GM19239 (cell line): ENCODE measurements around the gene NPLOC4.
"Not testable (repeated sequence)": the region's sequence is repeated elsewhere in the genome, so short reads cannot be mapped to it uniquely, and the experiment has no call there.

Experiments used
- DNase-seq: peaks from one replicate; pipeline ENCODE4 v3.0.0; 2011; ENCODE audit warnings: low spot score; ENCODE audit not compliant: insufficient read length
- FAIRE-seq: peaks from 2 replicates; lab custom pipeline; 2011; peaks lifted over from hg19 to GRCh38; lab: Jason Lieb, UNC

Gene NPLOC4

DNA sequence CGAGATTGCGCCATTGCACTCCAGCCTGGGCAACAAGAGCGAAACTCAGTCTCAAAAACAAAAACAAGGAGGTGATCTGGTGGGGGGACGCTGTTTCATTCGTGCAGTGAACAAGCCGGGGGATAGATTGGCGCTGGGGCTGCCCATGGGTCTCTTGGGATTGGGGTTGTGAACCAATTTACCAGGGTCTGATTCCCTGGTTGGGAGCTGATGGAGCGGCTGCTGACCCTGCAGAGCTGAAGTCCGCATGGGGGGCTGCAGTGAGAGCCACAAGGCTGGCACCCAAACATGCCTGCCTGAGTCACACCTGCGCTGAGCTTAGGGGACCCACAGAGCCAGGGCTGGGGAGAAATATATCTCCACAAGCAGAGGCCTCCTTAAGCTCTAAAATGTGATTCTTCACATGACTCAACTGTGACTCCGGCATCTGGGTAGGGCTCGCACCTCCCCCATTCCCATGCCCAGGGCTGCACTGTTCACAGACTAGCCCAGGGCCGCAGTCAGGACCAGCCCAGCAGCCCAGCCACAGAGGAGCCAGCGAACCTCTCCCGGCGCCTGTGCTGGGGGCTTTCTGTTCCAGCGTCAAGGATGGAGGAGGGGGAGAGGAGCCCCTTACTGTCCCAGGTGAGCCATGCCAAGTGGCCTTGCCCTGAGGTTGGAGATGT lies 5.0 kb upstream of the NPLOC4 start:
- DNase-seq: no peak

DNA sequence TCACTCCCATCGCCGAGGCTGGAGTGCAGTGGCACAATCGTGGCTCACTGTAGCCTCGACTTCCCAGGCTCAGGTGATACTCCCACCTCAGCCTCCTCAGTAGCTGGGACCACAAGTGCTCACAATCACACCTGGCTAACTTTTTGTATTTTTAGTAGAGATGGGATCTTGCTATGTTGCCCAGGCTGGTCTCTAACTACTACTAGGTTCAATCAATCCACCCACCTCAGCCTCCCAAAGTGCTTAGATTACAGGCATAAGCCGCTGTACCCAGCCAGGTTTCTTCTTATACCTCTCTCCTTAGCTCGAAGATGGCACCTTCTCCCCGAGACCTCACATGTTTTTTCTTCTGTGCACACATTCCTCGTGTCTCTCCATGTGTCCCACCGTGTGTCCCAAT lies 3.1 kb upstream of the NPLOC4 start:
- DNase-seq (no peak), FAIRE-seq (no peak)

More for the DNA sequence above, 5.0 kb upstream of the NPLOC4 start:
- FAIRE-seq: no peak

DNA sequence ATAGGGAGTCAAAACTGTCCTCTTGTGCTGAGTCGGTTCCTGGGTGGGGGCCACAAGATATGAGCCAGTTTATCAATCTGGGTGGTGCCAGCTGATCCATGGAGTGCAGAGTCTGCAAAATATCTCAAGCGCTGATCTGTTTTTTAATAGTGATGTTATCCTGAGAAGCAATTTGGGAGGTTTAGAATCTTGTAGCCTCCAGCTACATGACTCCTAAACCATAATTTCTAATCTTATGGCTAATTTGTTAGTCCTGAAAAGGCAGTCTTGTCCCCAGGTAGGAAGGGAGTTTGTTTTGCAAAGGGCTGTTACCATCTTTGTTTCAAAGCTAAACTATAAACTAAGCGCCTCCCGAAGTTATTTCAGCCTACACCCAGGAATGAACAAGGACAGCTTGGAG lies 1.8 kb upstream of the NPLOC4 start:
- DNase-seq: no peak
- FAIRE-seq: no peak

DNA sequence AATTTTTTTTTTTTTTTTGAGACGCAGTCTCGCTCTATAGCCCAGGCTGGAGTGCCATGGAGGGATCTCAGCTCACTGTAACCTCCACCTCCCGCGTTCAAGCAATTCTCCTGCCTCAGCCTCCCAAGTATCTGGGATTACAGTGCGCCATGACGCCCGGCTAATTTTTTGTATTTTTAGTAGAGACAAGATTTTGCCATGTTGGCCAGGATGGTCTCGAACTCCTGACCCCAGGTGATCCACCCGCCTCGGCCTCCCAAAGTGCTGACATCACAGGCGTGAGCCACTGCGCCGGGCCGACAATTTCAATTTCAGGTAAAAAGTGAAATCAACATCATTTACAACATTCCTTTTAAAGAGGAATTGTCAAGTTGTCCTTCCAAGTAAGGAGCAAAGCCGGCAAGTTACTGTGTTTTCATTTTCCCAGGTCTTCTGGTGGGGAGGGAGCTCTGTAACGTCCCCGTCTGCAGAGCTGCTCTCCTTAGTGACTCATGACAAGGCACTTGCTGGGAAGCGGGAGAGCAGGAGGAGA lies 873 bp downstream of the NPLOC4 start:
- FAIRE-seq (peak; percentile 67), DNase-seq (no peak)

DNA sequence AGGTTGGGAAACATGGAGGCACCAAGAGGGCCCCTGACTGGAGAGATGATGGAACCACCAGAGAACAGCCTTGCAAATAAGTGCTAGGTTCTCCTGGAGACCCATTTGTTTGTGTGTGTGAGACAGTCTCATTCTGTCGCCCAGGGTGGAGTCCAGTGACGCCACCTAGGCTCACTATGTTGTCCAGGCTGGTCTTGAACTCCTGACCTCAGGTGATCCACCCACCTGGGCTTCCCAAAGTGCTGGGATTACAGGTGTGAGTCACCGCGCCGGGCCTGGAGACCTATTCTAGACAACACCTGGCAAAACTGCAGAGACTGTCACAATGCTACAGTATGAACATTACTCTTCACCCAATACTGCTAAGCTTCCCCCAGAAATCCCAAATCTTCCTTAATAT lies 1.5 kb downstream of the NPLOC4 start:
- no peak for FAIRE-seq
- no peak for DNase-seq

DNA sequence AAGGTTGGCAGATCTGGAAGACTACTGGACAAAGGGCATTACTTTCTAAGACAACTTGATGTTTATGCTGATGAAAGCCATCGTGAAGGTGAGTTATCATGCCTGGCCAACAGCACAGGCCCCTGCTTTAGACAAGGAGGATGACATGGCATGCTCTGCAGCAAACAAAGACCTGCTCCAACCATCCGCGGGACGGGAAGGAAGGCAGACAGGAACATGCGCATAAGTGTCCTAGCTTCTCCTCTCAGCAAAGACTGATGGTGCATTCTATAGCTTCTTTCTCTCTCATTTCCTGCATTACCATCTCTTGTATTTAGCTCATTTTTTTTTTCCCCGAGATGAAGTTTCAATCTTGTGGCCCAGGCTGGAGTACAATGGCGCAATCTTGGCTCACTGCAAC lies 5.4 kb downstream of the NPLOC4 start:
- DNase-seq (no peak), FAIRE-seq (no peak)

DNA sequence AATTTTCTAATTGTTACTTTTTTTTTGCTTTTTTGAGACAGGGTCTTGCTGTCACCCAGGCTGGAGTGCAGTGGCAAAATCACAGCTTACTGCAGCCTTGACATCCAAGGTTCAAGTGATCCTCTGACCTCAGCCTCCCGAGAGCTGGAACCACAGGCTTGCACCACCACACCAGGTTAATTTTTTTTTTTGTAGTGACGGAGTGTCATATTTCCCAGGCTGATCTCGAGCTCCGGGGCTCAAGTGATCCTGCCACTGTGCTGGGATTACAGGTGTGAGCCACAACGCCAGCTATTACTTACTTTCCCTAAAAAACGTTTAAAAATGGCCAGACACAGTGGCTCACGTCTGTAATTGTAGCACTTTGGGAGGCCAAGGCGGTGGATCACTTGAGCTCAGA lies 6.6 kb downstream of the NPLOC4 start:
- FAIRE-seq: no peak
- no peak for DNase-seq

DNA sequence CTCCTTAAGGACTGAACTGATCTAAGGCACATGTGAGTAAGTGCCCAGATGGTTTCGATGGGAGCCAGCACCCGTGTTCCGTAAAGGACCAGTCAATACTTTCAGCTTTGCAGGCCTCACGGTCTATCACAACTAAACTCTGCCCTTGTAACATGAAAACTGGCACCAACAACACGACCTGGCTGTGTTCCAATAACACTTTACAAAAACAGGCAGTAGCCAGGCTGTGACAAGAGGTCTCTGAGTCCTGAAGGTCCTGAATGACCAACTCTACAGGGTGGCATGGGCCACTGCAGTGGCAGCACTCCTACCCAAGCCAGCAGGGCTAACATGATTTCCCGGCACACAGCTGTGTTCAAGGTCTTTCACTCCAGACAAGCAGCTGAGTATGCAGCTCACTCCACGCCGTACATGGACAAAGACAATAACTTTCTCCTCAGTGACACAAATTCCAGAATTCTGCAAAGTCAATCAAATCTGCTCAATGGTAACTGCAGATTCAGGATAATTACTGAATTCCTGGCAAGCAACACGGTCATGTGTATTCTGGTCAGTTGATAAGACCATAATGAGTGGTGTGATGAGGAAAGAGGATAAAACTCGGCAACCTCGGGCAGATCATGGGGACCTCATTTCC lies 15.3 kb downstream of the NPLOC4 start:
- FAIRE-seq (no peak), DNase-seq (no peak)

DNA sequence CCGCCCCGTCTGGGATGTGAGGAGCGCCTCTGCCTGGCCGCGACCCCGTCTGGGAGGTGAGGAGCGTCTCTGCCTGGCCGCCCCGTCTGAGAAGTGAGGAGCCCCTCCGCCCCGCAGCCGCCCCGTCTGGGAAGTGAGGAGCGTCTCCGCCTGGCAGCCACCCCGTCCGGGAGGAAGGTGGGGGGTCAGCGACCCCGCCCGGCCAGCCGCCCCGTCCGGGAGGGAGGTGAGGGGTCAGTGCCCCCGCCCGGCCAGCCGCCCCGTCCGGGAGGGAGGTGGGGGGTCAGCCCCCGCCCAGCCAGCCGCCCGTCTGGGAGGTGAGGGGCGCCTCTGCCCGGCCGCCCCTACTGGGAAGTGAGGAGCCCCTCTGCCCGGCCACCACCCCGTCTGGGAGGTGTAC lies 18.6 kb downstream of the NPLOC4 start:
- not testable (repeated sequence) for FAIRE-seq, DNase-seq

DNA sequence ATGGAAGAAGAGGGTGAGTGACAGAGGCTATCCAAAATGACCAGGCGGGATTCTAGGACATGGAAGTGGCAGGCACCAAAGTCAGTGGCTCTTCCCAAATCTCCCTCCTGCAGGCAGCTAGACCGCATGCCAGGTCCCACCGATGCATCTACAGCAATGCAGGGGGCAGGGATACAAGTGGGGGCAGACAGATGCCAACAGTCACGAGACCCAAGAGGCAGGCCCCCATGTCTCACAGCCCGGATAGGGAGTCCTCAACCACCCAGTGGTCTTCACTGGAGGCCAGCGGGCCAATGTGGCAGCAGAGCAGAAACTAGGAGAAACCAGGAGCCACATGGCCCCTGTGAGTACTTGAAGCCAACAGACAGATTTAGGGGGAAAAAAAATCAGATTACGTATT lies 20.0 kb downstream of the NPLOC4 start:
- no peak for FAIRE-seq

DNA sequence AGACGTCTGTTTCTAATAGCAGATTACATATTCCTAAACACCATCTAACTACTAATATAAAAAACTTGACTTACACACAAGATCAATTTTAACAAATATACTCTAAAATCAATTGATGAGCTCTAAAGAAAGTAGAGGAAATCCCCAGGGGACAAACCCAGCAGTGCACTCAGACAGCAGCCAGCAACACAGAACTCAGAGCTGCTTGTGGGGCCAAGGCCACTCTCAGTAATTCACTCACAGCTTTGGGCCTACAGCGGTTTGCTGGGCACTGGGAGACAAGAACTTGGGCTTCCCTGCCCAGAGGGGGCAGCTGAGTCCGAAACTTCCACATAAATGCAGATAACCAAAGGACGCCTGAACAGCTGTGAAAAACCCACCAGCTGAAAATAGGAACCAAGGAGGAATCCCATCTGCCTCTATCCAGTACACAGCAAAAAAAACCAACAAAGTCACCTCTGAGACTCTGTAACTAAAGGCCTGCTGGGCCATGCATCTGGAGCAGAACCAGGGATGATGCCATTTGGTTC lies 21.4 kb downstream of the NPLOC4 start:
- DNase-seq: no peak
- no peak for FAIRE-seq

More for the DNA sequence above, 20.0 kb downstream of the NPLOC4 start:
- no peak for DNase-seq

DNA sequence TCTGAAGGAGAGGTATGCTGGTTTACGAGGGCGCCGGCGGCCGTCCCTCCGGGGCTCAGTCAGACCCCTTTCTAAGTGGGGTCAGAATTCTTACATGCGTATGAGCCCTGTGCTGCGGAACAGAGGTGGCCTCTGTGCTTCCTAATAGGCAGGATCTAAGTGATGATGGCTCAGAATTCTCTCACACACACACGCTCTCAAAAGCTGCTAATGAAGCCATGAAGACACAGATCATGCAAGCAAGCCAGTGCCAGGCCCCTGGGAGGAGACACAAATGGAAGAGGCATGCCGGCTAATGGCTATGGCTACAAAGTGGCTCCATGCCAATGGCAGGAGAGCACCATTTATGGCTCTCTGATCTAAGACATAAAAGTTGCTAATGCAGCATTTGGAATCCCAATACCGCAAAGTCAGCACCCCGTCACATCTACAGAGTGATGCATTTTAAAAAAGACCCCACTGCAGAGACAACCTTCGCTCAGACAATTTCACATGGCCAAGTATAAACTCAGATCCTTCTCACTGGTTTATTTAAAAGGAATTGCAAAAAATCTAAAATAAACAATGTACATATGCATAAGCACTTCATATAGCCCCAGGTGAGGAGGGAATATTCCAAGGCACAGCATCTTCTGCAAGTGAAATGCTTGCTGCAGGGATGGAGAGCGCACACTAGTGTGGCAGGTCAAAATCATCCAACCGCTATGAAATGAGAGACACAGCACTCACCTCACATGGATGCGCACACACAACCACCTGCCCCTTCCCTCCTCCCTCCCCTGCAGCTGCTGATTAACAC lies 24.5 kb downstream of the NPLOC4 start:
- DNase-seq: no peak
- no peak for FAIRE-seq

DNA sequence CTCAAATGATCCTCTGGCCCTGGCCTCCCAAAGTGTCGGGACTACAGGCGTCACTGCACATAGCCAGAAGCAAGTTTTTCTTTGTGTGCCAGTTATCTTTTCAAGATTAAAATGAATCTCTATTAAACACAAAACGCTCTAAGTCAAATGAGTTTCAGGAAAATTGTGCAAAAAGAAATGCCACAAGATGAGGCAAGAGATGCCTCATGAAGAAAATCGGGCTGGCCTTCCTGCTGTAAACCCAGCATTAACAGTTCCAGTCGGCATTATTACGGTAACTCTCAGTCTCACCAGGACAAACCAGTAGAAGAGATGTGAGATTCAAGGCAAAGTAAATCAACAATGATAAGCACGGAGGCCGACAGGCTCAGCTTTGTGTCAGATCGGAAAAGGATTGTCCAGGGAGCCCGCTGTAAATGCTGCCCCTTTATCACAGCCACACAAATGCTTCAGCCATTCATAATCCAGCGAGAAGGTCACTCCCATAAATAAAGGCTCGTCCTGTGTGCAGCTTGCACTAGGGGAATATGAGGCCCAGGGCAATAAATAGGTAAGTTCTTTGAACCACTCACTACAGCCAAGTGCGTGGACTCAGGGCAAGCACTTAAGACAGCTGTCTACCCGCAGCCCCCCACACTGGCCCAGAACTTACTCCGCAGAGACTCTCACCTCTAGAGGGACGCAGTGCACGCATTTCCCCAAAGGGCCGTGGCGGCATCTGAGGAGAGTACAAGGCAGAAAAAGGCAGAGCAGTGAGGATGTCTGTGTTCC lies 27.2 kb downstream of the NPLOC4 start:
- no peak for FAIRE-seq

DNA sequence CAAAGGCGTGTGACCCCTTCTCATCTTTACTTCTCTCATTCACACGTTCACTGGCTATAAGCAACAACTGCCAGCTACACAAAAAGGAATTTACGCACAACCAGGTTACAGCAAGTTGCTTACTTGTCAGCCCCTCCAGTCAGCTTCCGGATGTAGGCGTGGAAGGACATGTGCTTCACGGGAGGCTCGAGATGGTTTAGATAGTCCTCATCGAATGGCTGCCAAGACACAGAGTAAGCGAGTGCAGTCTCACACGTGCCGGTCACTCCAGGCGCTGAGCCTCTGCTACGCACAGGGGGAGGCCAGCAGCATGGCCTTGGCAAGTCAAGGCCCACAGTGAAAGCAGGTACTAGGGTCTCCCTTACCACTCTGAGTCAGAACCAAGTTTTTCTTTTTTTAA lies 28.3 kb downstream of the NPLOC4 start:
- DNase-seq: no peak
- no peak for FAIRE-seq

More for the DNA sequence above, 27.2 kb downstream of the NPLOC4 start:
- DNase-seq: no peak

DNA sequence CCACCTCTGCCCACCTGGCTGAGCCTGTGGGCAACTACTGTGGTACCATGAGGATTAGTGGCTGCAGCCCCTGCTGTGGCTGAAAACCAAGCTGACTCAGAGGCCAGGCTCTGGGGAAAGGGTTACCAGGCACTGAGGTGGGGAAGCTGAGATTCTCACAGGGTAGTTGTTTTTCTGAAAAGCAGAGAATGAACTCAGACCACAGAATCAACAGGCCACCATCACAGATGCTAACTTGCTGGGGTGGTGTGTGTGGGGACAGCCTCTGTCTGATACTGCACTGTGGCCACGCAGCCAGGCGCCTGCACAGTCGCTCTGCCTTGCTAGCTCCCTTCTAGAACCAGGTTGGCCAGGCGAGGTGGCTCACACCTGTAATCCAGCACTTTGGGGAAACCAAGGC lies 28.8 kb downstream of the NPLOC4 start:
- no peak for DNase-seq
- FAIRE-seq: no peak

DNA sequence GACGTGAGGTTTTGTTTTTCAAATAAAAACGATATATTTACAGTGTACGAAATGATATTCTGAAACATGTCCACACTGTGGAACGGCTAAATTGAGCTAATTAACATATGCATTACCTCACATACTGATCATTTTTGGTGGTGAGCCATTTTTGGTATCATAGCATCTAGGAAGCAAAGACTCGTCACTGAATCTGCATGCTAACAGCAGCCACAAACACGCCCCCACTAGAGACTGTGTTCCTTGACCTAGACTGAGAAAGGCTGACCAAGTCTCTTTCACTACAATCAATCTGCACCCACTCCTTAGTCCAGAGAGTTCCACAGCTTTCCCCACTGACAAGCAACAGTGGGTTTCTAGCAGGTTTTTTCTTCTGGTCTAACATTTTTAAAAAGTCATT lies 29.5 kb downstream of the NPLOC4 start:
- FAIRE-seq (no peak), DNase-seq (no peak)

DNA sequence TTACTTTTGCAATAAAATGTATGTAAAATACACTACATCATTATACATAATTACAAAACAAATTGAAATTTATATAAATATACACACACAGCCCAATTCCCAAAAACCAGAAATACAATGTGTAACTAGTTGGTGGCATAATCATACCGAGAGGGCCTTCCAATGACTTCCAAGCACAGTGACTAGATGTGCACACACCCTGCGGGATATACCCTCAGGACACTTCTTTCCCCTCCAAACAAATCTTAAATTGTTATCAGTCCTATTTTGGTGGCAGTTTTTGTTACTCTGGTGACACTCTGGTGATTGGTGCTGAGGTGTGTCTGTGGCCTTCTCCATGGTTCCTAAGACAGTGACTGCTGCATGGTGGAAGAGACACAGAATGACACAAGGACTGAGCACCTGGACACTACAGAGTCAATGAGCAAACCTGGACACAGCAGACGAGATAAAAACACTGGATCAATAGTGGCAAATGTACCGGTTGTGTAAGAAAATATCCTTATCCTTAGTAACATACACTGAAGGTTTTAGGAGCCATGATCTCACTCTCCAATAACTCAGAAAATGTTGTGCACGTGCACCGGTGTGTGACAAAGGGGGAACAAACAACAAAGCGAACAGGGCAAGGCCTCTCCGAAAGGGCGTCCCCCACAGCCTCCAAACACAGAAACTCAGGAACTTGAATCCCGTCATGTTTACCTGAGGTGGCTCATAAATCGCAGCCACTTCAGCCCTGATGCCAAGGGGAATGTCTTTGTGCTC lies 32.9 kb downstream of the NPLOC4 start:
- FAIRE-seq (no peak), DNase-seq (no peak)

DNA sequence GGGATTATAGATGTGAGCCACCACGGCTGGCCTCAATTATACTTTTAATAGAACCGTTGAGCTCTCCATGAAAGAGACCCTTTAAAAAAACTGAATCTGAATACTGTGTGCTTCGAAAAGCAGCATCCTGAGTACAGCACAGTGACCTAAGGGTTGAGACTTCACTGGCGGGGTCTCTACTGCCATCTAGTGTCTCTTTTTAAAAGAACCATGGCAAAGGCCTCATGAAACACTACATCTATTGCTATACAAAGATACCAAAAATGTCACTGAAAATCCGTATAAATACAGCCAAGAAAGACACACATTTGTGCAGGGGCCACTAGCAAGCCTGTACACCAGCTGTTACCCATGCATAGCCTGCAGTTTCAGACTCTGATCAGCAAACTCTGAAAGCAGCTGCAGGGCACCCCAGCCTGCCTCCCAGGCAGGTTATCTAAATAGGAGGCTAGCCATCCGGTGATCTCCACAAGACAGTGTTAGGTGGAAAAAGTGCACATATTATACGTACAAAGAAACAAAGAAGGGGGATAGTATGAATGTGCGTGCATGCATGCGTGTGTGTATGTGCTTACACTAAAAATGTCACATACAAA lies 35.3 kb downstream of the NPLOC4 start:
- FAIRE-seq: peak; percentile 89
- DNase-seq: peak; percentile 45
